HG03575 (cell line): ENCODE data around the gene CFAP68.
"Not testable (repeated sequence)": the region's sequence is repeated elsewhere in the genome, so short reads cannot be mapped to it uniquely, and the experiment has no call there.

Experiments used
- ATAC-seq: cut with Tn5 transposase; IDR thresholded peaks from one replicate; pipeline ENCODE4 v1.9.1; 2021; ENCODE audit not compliant: unreplicated experiment, insufficient number of reproducible peaks, low FRiP score; ENCODE audit errors: extremely low read depth

The CFAP68 gene

GRCh38 chr11:111913031-111913861, 33.9 kb downstream of the CFAP68 start:
- ATAC-seq, result no peak

DNA sequence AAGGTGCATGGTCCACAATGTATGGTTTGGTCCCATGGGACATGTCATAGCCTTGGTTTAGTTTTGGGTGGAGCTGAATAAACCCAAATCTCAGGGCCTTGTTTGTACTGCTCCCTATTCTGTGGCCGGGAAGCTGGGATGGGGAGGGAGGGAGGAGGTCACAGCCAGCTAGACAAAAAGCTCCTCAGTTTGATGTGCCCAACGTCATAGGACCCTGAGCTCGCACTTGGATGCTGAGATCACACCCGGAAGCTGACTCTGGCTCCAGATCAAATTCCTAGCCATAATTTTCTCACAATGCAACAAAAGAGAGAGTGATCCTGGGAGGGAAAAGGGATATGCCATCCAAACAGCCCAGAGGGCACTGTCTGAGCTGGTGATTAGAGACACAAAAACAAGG, 34.7 kb downstream of the CFAP68 start:
- ATAC-seq, result no peak

DNA sequence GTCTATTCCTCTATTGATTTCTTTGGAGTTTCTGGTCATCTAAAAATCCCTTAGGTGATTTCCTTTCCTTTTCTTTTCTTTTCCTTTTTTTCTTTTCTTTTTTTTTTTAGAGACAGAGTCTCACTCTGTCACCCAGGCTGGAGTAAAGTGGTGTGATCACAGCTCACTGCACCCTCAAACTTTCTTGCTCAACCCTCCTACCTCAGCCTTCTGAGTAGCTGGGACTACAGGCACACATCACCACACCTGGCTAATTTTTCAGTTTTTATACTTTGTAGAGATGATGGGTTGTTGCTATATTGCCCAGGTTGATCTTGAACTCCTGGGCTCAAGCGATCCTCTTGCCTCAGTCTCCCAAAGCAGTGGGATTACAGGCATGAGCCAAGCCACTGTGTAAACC, 37.4 kb downstream of the CFAP68 start:
- ATAC-seq, result no peak

DNA sequence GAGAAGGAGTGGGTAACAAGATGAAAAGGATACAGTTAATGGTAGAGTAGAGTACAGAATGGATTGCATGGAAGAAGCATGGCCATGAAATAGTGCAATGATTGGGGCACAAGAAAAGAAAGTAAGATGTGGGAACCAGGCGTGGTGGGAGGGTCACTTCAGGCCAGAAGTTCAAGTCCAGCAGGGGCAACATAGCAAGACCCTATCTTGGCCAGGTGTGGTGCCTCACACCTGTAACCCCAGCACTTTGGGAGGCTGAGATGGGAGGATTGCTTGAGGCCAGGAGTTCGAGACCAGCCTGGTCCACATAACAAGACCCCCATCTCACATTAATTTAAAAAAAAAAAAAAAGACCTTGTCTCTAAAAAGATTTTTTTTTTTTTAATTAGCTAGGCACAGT, 38.0 kb downstream of the CFAP68 start:
- ATAC-seq, result no peak

DNA sequence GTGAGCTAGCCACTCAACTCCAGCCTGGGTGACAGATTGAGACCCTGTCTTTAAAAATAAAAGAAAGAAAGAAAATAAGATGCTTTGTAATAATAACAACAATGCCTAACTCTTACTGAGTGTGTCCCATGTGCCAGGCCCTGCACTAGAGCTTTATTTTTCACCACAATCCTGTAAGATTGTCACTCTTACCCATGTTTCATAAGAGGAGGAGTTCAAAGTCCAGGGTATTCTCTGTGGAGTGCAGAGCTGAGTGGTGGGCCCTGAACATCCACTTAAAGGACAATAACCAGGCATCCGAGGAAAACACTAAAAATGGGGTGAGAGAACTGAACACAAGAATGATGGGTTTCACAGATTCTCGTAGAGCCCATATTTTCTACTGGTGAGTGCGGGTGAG, 38.4 kb downstream of the CFAP68 start:
- no peak for ATAC-seq

- ATAC-seq, result no peak
These were observed 39.3 kb downstream of the CFAP68 start, which contains the start of gene C11orf52 for GRCh38 chr11:111918390-111919256. Gene C11orf52 (plus strand): TSS chr11:111918913. CDS start chr11:111918973, 60 bp downstream.

- ATAC-seq, result no peak
These were observed 41.6 kb downstream of the CFAP68 start for GRCh38 chr11:111920908-111921307.

GRCh38 chr11:111921541-111922230, 42.3 kb downstream of the CFAP68 start:
- no peak for ATAC-seq

GRCh38 chr11:111922803-111923202, 43.5 kb downstream of the CFAP68 start:
- no peak for ATAC-seq

GRCh38 chr11:111923351-111923788, 44.0 kb downstream of the CFAP68 start:
- ATAC-seq, result no peak

GRCh38 chr11:111923951-111924350, 44.6 kb downstream of the CFAP68 start:
- no peak for ATAC-seq

GRCh38 chr11:111925953-111926352, 46.6 kb downstream of the CFAP68 start:
- no peak for ATAC-seq

- ATAC-seq, result peak; percentile 50
These were observed 47.4 kb downstream of the CFAP68 start for GRCh38 chr11:111926505-111927391.

DNA sequence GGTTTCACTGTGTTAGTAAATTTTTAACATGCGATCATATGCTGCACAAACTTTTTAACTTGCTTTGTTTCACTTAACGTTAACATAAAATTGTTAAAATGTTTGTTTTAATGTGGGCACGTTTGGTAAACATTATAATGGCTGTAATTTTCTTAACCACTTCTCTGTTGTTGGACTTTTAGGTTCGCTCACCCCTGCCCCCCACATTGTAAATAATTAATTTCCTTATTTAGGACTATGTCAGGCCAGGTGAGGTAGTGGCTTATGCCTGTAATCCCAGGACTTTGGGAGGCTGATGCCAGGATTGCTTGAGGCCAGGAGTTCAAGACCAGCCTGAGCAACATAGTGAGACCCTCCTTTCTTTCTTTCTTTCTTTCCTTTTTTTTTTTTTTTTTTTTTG, 51.1 kb downstream of the CFAP68 start:
- no peak for ATAC-seq

DNA sequence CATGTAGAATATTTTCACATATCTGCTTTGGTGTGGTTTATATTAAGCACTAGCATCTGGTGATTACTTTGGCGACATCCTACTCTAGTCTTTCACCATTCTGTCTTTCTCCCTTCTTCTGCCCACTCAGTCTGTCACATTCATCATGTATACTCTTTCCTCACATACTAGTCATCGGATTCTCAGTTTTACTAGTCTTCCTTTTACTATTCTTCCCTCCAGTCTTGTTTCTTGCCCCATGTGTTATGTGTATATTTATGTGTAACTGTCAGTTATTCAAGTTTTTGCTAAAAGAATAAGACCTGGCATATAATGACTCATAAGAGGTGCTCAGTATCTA, 53.2 kb downstream of the CFAP68 start:
- no peak for ATAC-seq

GRCh38 chr11:111933176-111933575, 53.8 kb downstream of the CFAP68 start:
- not testable (repeated sequence) for ATAC-seq

DNA sequence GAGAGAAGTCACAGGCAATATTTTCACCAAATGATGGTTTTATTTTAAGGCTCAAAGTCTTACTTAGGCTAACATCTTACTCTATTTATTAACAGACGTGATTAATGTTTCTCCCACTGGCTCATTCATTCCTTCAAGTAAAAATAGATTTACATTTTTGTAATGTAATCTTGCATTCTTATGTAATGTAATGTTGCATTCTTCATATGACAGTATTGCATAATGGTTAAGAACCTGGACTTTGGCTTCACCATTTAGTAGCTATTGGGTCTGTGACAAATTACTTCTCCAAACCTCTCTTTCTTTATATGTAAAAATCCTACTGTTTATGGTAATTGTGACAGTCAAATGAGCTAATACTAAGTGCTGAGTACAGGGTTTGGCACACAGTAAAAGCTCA, 54.5 kb downstream of the CFAP68 start:
- no peak for ATAC-seq

- no peak for ATAC-seq
These were observed 55.0 kb downstream of the CFAP68 start for GRCh38 chr11:111934306-111934705.
